Bronchus fibroblast of lung (primary cell): ENCODE data around the gene ANKRD31. TPM values are rescaled to one million over a fixed set of nuclear protein-coding genes. Genes with fewer than 3 reads are reported as not detected.

Experiments
- total RNA-seq: library from RNA; depleted of rRNA; stranded (reverse); fragments of >200 nt; gene quantifications from 2 replicates; pipeline ENCODE4 v1.2.3, GENCODE V29; 2015

ANKRD31 gene
- total RNA-seq, result under 0.01 TPM in 2 replicates

DNA sequence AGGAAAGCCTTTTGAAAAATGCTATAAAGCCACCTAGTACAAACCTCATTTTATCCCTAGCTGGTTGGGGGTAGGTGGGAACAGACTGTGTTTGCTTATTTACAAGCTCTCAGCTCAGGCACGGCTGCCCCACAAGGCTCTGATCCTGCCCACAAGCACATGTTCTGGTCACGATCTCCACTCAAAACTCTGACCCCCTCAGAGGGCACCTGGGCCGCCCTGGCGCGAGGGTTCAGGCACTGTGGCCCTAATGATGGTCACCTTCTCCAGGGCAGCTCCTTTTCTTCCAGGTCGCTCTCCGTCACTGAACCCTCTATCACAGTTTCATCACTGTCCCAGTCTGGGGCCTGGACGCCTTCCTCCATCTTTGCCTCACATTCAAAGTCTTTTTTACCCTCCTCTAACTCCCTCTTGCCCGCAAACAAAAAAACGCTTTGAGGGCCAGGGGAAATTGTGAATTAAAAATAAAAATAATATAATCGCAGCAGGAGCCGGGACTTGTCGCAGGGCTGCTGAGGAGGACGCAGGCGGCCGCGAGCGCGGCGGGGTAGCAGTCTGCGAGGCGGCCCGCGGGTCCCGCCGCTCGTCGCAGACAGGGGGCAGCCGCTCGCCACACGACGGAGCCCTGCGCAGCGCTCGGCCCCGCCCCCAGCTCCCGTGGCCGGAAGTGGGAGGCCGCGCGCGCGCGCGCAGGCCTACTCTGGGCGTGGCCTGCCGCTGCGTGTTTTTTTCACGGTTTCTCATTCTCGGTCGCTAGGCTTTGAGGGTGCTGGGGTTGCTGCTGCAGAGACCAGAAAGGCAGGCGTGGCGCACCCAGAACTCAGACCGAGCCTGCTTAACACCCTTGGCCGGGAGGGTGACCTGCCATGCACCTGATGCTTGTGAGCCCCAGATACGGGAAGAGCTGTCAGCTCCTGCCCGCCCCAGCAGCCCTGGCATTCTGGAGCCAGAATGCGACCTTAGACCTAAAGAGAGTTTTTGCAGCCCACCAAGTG is at the start of gene ANKRD31:
Gene ANKRD31 (minus strand): TSS at position 557 of the 995 bp plus-strand sequence. CDS start 192 bp downstream, at position 365.

DNA sequence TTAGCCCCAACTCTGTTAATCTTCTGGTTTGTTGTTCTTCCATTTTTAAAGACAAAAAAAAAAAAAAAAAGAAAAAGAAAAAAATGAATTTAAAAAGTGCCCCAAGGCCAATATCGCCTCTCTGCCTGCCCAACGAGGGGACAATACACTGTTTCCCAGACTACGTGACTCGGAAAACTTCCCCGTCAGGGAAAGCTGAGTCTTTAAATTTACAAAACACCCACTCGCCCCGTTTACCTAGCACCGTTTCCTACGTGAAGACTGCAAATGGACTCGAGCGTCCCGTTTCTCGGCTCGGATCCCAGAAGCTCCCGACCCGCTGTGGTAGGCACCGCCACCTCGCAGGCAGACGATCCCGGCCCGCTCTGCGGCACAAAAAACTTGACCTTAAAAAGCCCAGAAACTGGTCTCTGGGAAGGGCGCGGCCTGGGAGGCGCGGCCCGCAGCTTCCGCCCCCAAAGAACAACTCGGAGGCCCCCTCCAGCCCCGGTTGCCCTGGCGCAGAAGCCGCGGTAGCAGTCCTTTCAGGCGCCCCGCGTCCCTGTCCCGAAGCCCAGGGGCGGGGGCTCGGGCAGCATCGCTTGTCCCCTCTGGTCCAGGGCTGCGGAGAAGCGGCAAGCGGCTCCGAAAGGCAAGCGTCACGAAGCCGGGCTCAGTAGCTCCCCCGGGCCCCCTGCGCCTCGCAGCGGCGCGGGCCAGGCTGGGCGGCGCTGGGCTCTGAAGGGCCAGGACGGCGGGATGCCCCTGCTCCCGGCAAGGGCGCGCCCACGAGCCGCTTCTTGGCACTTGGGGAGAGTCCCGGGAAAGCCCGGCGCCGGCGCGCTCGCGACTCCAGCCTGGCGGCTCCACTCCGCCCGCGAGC is 184.3 kb downstream of the ANKRD31 start, which contains the start of gene GCNT4:
Gene GCNT4 (minus strand): TSS at position 367 of the 862 bp plus-strand sequence. CDS start 22,521 bp downstream, outside the sequence.

Other genes with a start within 250 kb of the ANKRD31 start
- gene GCNT4, start 184.3 kb downstream of the ANKRD31 start, total RNA-seq, result 0.30 and 0.34 TPM in 2 replicates
- gene HMGCR, start 100.3 kb upstream of the ANKRD31 start, total RNA-seq, result 137 and 138 TPM in 2 replicates